Peyer's patch (tissue), 4 donors: Measurements from ENCODE around the gene PGAP1. TPM values are rescaled to one million over a fixed set of nuclear protein-coding genes. Genes with fewer than 3 reads are reported as not detected.

Experiments
- DNase-seq, 3 donors: peaks; one replicate each; pipeline ENCODE4 v3.0.0-alpha.2; 2017 to 2019
- H3K27ac ChIP-seq, 4 donors: fragments of 200-600 bp; sonication (generic); one replicate each; pipeline ENCODE4 v1.5.1; 2016 to 2019
- H3K27me3 ChIP-seq, 2 donors: fragments of 200-600 bp; sonication (generic); one replicate each; pipeline ENCODE4 v1.5.1; 2019
- H3K36me3 ChIP-seq, 3 donors: fragments of 200-600 bp; sonication (generic); one replicate each; pipeline ENCODE4 v1.5.1; 2016 to 2019
- H3K4me1 ChIP-seq, 4 donors: fragments of 200-600 bp; sonication (generic); one replicate each; pipeline ENCODE4 v1.5.1; 2016 to 2019
- H3K4me3 ChIP-seq, 4 donors: fragments of 200-600 bp; sonication (generic); 1 replicate in 3 of 4; 2 replicates in 1 of 4; pipeline ENCODE4 v1.5.1; 2016 to 2019; ENCODE audit warnings: mild to moderate bottlenecking in 1 of 4
- H3K9me3 ChIP-seq, 4 donors: fragments of 200-600 bp; sonication (generic); one replicate each; pipeline ENCODE4 v1.5.1; 2016 to 2019; ENCODE audit warnings: mild to moderate bottlenecking in 1 of 4
- CTCF ChIP-seq, 6 experiments: fragments of 450-650 bp in 4 of 6; fragments of 200-600 bp in 2 of 6; sonication (generic) in 1 of 6; IDR thresholded peaks; one replicate each; pipeline ENCODE4 v1.5.1; 2017 to 2019; ENCODE audit warnings: antibody characterized with exemption in 6 of 6, mild to moderate bottlenecking in 3 of 6, moderate library complexity in 1 of 6
- POLR2A ChIP-seq, 2 donors: fragments of 450-650 bp; IDR thresholded peaks; one replicate each; pipeline ENCODE4 v1.5.1; 2017; ENCODE audit warnings: antibody characterized with exemption in 2 of 2, mild to moderate bottlenecking in 2 of 2, moderate library complexity in 2 of 2
- total RNA-seq, 4 donors: library from RNA; depleted of rRNA; stranded (reverse); fragments of >200 nt; gene quantifications; one replicate each; pipeline ENCODE4 v1.1.0, GENCODE V29; 2016

PGAP1 gene
- total RNA-seq, 4 donors from 2014 or later: 15.7 to 41.2 (median 25.9) TPM

- H3K9me3 ChIP-seq: no peaks in the 10 kb centered on the region
- no peak overlapping the region for H3K4me3 ChIP-seq
- no peak for TF ChIP-seq POLR2A (IDR thresholded peaks at IDR 0.05)
- TF ChIP-seq CTCF (IDR thresholded peaks at IDR 0.05): no peak
- no peaks in the 10 kb centered on the region for H3K36me3 ChIP-seq
- no peak for DNase-seq
- no peaks in the 10 kb centered on the region for H3K4me1 ChIP-seq
- no peaks in the 10 kb centered on the region for H3K27me3 ChIP-seq
- no peak overlapping the region for H3K27ac ChIP-seq
Observed at GRCh38 chr2:196853301-196854087, 73.0 kb downstream of the PGAP1 start.

GRCh38 chr2:196851088-196851487 is 75.4 kb downstream of the PGAP1 start:
- Histone ChIP-seq H3K36me3 (no peaks in the 10 kb centered on the region), H3K4me1 (no peaks in the 10 kb centered on the region), H3K27me3 (no peaks in the 10 kb centered on the region), H3K27ac (no peak overlapping the region), H3K4me3 (no peak overlapping the region), H3K9me3 (no peaks in the 10 kb centered on the region)
- TF ChIP-seq POLR2A (IDR thresholded peaks at IDR 0.05) (no peak), CTCF (IDR thresholded peaks at IDR 0.05) (no peak)
- DNase-seq: no peak

- H3K27ac ChIP-seq: no peak overlapping the region
- no peaks in the 10 kb centered on the region for H3K27me3 ChIP-seq
- H3K36me3 ChIP-seq: no peaks in the 10 kb centered on the region
- no peaks in the 10 kb centered on the region for H3K9me3 ChIP-seq
- no peak for DNase-seq
- H3K4me1 ChIP-seq: no peaks in the 10 kb centered on the region
- TF ChIP-seq CTCF (IDR thresholded peaks at IDR 0.05) (peak in 4 of 6 experiments; percentile 17 to 63 (median 60)), POLR2A (IDR thresholded peaks at IDR 0.05) (no peak)
- H3K4me3 ChIP-seq: no peak overlapping the region
Observed at GRCh38 chr2:196849895-196850294, 76.6 kb downstream of the PGAP1 start.

GRCh38 chr2:196846295-196846694 is 80.2 kb downstream of the PGAP1 start:
- TF ChIP-seq POLR2A (IDR thresholded peaks at IDR 0.05) (no peak), CTCF (IDR thresholded peaks at IDR 0.05) (no peak)
- Histone ChIP-seq H3K4me3 (no peak overlapping the region), H3K27ac (no peak overlapping the region), H3K9me3 (no peaks in the 10 kb centered on the region), H3K4me1 (no peaks in the 10 kb centered on the region), H3K36me3 (peaks cover 0 to 26% (median 0%) of the 10 kb centered on the region in 3 donors), H3K27me3 (no peaks in the 10 kb centered on the region)
- DNase-seq: no peak

GRCh38 chr2:196845371-196845770 is 81.1 kb downstream of the PGAP1 start:
- H3K4me3 ChIP-seq: no peak overlapping the region
- DNase-seq: no peak
- H3K27ac ChIP-seq: no peak overlapping the region
- H3K36me3 ChIP-seq: peaks cover 0 to 26% (median 0%) of the 10 kb centered on the region in 3 donors
- no peaks in the 10 kb centered on the region for H3K4me1 ChIP-seq
- H3K27me3 ChIP-seq: no peaks in the 10 kb centered on the region
- H3K9me3 ChIP-seq: no peaks in the 10 kb centered on the region
- no peak for TF ChIP-seq POLR2A (IDR thresholded peaks at IDR 0.05)
- TF ChIP-seq CTCF (IDR thresholded peaks at IDR 0.05): no peak
